K562 (cell line): ENCODE data around the gene DAGLB. TPM values are rescaled to one million over a fixed set of nuclear protein-coding genes. Genes with fewer than 3 reads are reported as not detected.

Experiments used
- CBFA2T2 ChIP-seq: fragments of 450-650 bp; conservative IDR thresholded peaks from 2 replicates; pipeline ENCODE4 v1.6.1; 2017; ENCODE audit warnings: mild to moderate bottlenecking
- HNRNPUL1 ChIP-seq: fragments of 200-400 bp; formaldehyde crosslinking; IDR thresholded peaks from 2 replicates; pipeline ENCODE4 v1.6.1; 2017; ENCODE audit warnings: low read length
- KLF1 ChIP-seq: fragments of 450-650 bp; IDR thresholded peaks from 2 replicates; pipeline ENCODE4 v1.6.1; 2016; ENCODE audit warnings: missing genetic modification characterization, missing compliant biosample characterization
- MAFG ChIP-seq: fragments of 450-650 bp; conservative IDR thresholded peaks from 2 replicates; pipeline ENCODE4 v1.6.1; 2016; ENCODE audit warnings: missing genetic modification characterization, missing compliant biosample characterization
- MCM7 ChIP-seq, 2 experiments: fragments of 450-650 bp; IDR thresholded peaks; 2 replicates each; pipeline ENCODE4 v1.6.1; 2016 to 2018
- MEF2D ChIP-seq: conservative IDR thresholded peaks from 2 replicates; pipeline ENCODE4 v1.6.1; 2016; ENCODE audit warnings: low read depth, missing genetic modification characterization, missing compliant biosample characterization
- NEUROD1 ChIP-seq: fragments of 150-350 bp; IDR thresholded peaks from 2 replicates; pipeline ENCODE4 v1.6.1; 2014; ENCODE audit warnings: borderline replicate concordance, low read length, low read depth; ENCODE audit not compliant: partially characterized antibody
- PHF8 ChIP-seq: fragments of 200-600 bp; sonication (generic); IDR thresholded peaks from 2 replicates; pipeline ENCODE4 v1.6.1; 2012; ENCODE audit warnings: mixed run types, mild to moderate bottlenecking, inconsistent platforms, low read length, moderate library complexity, borderline replicate concordance
- POLR3A ChIP-seq: IDR thresholded peaks from 2 replicates; pipeline ENCODE4 v1.6.1; 2011; ENCODE audit warnings: borderline replicate concordance, mild to moderate bottlenecking, moderate library complexity; ENCODE audit not compliant: insufficient read length, insufficient read depth; ENCODE audit errors: extremely low read depth
- RBFOX2 ChIP-seq: fragments of 200-400 bp; formaldehyde crosslinking; IDR thresholded peaks from 2 replicates; pipeline ENCODE4 v1.6.1; 2017; ENCODE audit warnings: low read depth, mild to moderate bottlenecking, low read length, moderate library complexity
- RUNX1 ChIP-seq: sonication (generic); IDR thresholded peaks from 2 replicates; pipeline ENCODE4 v1.6.1; 2016; ENCODE audit warnings: antibody characterized with exemption, low read depth
- SREBF1 ChIP-seq: fragments of 150-350 bp; IDR thresholded peaks from 2 replicates; pipeline ENCODE4 v1.6.1; 2014; ENCODE audit warnings: antibody characterized with exemption, low read depth, low read length, borderline replicate concordance
- SREBF2 ChIP-seq: sonication (generic); formaldehyde crosslinking; IDR thresholded peaks from 2 replicates; pipeline ENCODE4 v1.4.0; 2020; ENCODE audit warnings: mild to moderate bottlenecking, missing genetic modification reagents
- SRSF7 ChIP-seq: fragments of 200-400 bp; formaldehyde crosslinking; optimal IDR thresholded peaks from 2 replicates; pipeline ENCODE3; 2017; ENCODE audit warnings: mild to moderate bottlenecking, low read depth, low read length
- ZNF174 ChIP-seq: fragments of 250-450 bp; sonication (Bioruptor Pico); IDR thresholded peaks from 2 replicates; pipeline ENCODE4 v1.4.0; 2020; ENCODE audit warnings: mild to moderate bottlenecking
- ZNF561 ChIP-seq: fragments of 450-650 bp; formaldehyde crosslinking; conservative IDR thresholded peaks from 2 replicates; pipeline ENCODE4 v1.4.0; 2020; ENCODE audit warnings: mild to moderate bottlenecking, moderate library complexity
- polyA plus RNA-seq, 8 experiments: library from polyadenylated mRNA; depleted of rRNA in 4 of 8; stranded (reverse) in 5 of 8; unstranded in 3 of 8; fragments of >200 nt; fragmentation: Nextera tagmentation in 2 of 8; fragmentation: Illumina TruSeq in 1 of 8; extraction: Ambion mirVana in 2 of 8; extraction: Trizol in 1 of 8; gene quantifications; 2 replicates each; pipeline versions ENCODE4 v1.2.1 to v1.2.3, GENCODE V29; 2011 to 2014; ENCODE audit warnings: inconsistent platforms in 1 of 8, missing spikeins in 1 of 8
- total RNA-seq, 7 experiments: library from RNA; depleted of rRNA in 6 of 7; stranded (reverse); fragments of >200 nt in 6 of 7; fragmentation: Illumina TruSeq in 2 of 7; extraction: Trizol in 2 of 7; gene quantifications; 2 replicates each; pipeline versions ENCODE4 v1.2.1 to v1.2.3, GENCODE V29; 2011 to 2021; ENCODE audit warnings: low replicate concordance in 1 of 7
- TF ChIP-seq, protein P1 (sequence below): sonication (generic); formaldehyde crosslinking; IDR thresholded peaks from 2 replicates; pipeline ENCODE4 v1.8.0; 2022; ENCODE audit warnings: mild to moderate bottlenecking, low read depth, missing genetic modification reagents
- TF ChIP-seq, protein P2 (sequence below), 2 experiments: fragments of 150-350 bp in 1 of 2; IDR thresholded peaks; 2 replicates each; pipeline ENCODE4 v1.6.1; 2012 to 2016; ENCODE audit warnings: low read depth in 2 of 2, low read length in 2 of 2, mild to moderate bottlenecking in 1 of 2, moderate library complexity in 1 of 2
- TF ChIP-seq, protein P3 (sequence below): IDR thresholded peaks from 3 replicates; pipeline ENCODE4 v1.6.1; 2011; ENCODE audit warnings: borderline replicate concordance, mild to moderate bottlenecking; ENCODE audit not compliant: insufficient read length, insufficient read depth
- TF ChIP-seq, protein P4 (sequence below): fragments of 450-650 bp; formaldehyde crosslinking; IDR thresholded peaks from 2 replicates; pipeline ENCODE4 v1.4.0; 2022; ENCODE audit warnings: mild to moderate bottlenecking, moderate library complexity

The DAGLB gene
- total and polyA plus RNA-seq, 9 of the 15 experiments (the other 6 are each of a cell fraction or from before 2014, with no cell fraction given) = 0.92 to 16.4 (median 9.3) TPM

DNA sequence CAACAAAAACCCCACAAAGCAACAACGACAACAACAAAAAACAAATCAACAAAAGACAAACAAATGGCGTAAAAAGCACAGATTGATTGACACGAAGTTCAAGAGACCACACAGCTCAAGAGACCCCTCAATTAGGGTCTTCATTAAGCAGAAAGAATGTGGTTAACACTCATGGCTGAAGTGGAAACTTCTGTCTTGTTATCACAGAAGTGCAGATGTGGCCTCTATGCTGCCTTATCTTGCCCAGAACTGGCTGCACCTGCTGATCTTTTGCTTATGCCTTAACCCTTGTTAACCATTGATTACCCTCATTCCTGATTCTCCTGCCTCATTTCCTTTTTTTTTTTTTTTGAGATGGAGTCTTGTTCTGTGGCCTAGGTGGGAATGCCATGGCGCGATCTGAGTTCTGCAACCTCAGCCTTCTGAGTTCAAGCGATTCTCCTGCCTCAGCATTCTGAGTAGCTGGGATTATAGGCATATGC lies 3.5 kb upstream of the DAGLB start (continued):
- TF ChIP-seq, protein P1, sequence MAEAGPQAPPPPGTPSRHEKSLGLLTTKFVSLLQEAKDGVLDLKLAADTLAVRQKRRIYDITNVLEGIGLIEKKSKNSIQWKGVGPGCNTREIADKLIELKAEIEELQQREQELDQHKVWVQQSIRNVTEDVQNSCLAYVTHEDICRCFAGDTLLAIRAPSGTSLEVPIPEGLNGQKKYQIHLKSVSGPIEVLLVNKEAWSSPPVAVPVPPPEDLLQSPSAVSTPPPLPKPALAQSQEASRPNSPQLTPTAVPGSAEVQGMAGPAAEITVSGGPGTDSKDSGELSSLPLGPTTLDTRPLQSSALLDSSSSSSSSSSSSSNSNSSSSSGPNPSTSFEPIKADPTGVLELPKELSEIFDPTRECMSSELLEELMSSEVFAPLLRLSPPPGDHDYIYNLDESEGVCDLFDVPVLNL (CRISPR knock-in tag) = no peak
- TF ChIP-seq MAFG (tag) (peak; percentile 64), CBFA2T2 (peak; percentile 99), MEF2D (tag) (peak; percentile 75), ZNF561 (no peak), RUNX1 (peak; percentile 77; the same call in 1 of the 2 replicates), SRSF7 (no peak), POLR3A (no peak), MCM7 (IDR thresholded peaks at IDR 0.05) (0 out of 4 replicates have a peak, but pooled peaks of 1 of the 2 experiments have one; percentile 54), ZNF174 (no peak), SREBF2 (CRISPR knock-in tag) (no peak), RBFOX2 (no peak), SREBF1 (no peak), KLF1 (tag) (no peak), PHF8 (no peak), NEUROD1 (peak; percentile 83), HNRNPUL1 (no peak)
- TF ChIP-seq, protein P2, sequence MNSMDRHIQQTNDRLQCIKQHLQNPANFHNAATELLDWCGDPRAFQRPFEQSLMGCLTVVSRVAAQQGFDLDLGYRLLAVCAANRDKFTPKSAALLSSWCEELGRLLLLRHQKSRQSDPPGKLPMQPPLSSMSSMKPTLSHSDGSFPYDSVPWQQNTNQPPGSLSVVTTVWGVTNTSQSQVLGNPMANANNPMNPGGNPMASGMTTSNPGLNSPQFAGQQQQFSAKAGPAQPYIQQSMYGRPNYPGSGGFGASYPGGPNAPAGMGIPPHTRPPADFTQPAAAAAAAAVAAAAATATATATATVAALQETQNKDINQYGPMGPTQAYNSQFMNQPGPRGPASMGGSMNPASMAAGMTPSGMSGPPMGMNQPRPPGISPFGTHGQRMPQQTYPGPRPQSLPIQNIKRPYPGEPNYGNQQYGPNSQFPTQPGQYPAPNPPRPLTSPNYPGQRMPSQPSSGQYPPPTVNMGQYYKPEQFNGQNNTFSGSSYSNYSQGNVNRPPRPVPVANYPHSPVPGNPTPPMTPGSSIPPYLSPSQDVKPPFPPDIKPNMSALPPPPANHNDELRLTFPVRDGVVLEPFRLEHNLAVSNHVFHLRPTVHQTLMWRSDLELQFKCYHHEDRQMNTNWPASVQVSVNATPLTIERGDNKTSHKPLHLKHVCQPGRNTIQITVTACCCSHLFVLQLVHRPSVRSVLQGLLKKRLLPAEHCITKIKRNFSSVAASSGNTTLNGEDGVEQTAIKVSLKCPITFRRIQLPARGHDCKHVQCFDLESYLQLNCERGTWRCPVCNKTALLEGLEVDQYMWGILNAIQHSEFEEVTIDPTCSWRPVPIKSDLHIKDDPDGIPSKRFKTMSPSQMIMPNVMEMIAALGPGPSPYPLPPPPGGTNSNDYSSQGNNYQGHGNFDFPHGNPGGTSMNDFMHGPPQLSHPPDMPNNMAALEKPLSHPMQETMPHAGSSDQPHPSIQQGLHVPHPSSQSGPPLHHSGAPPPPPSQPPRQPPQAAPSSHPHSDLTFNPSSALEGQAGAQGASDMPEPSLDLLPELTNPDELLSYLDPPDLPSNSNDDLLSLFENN (IDR thresholded peaks at IDR 0.05; ENCODE audit: low read depth in 2 of 2, low read length in 2 of 2) = peak; percentile 34 to 94; a peak in 3 of 4 replicates
- TF ChIP-seq, protein P3, sequence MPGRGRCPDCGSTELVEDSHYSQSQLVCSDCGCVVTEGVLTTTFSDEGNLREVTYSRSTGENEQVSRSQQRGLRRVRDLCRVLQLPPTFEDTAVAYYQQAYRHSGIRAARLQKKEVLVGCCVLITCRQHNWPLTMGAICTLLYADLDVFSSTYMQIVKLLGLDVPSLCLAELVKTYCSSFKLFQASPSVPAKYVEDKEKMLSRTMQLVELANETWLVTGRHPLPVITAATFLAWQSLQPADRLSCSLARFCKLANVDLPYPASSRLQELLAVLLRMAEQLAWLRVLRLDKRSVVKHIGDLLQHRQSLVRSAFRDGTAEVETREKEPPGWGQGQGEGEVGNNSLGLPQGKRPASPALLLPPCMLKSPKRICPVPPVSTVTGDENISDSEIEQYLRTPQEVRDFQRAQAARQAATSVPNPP = no peak
- TF ChIP-seq, protein P4, sequence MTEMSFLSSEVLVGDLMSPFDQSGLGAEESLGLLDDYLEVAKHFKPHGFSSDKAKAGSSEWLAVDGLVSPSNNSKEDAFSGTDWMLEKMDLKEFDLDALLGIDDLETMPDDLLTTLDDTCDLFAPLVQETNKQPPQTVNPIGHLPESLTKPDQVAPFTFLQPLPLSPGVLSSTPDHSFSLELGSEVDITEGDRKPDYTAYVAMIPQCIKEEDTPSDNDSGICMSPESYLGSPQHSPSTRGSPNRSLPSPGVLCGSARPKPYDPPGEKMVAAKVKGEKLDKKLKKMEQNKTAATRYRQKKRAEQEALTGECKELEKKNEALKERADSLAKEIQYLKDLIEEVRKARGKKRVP (CRISPR knock-in tag) = no peak
